HG02642 (cell line): ENCODE results near the gene RHOH.
"Not testable (repeated sequence)": the region's sequence is repeated elsewhere in the genome, so short reads cannot be mapped to it uniquely, and the experiment has no call there.

ENCODE experiments used
- ATAC-seq: cut with Tn5 transposase; IDR thresholded peaks from one replicate; pipeline ENCODE4 v1.9.1; 2021; ENCODE audit warnings: mild to moderate bottlenecking; ENCODE audit not compliant: unreplicated experiment, poor library complexity

Gene RHOH

GRCh38 chr4:40285692-40286091 lies 88.9 kb downstream of the RHOH start:
- no peak for ATAC-seq

- no peak for ATAC-seq
Observed at GRCh38 chr4:40288566-40288965, 91.7 kb downstream of the RHOH start.

GRCh38 chr4:40289366-40290188 lies 92.7 kb downstream of the RHOH start:
- ATAC-seq = no peak

GRCh38 chr4:40290611-40291186 lies 93.9 kb downstream of the RHOH start:
- ATAC-seq = not testable (repeated sequence)

- ATAC-seq = no peak
Observed at GRCh38 chr4:40292313-40292759, 95.5 kb downstream of the RHOH start.

GRCh38 chr4:40294339-40294738 lies 97.5 kb downstream of the RHOH start:
- ATAC-seq = no peak

- ATAC-seq = not testable (repeated sequence)
Observed at GRCh38 chr4:40295030-40295429, 98.2 kb downstream of the RHOH start.

GRCh38 chr4:40295572-40295971 lies 98.7 kb downstream of the RHOH start:
- ATAC-seq = no peak
